SJSA1 (cell line): ENCODE data around the gene HES3. TPM values are rescaled to one million over a fixed set of nuclear protein-coding genes. Genes with fewer than 3 reads are reported as not detected.

Experiments used
- DNase-seq, 2 experiments: peaks; one replicate each; pipeline ENCODE4 v3.0.0-alpha.2; 2015 to 2020; ENCODE audit warnings: low spot score in 2 of 2, low read depth in 1 of 2
- H3K27ac ChIP-seq: fragments of 250-450 bp; sonication (Bioruptor Pico); 2 replicates; pipeline ENCODE4 v1.5.1; 2020; ENCODE audit warnings: mild to moderate bottlenecking, moderate library complexity
- H3K27me3 ChIP-seq: fragments of 250-450 bp; sonication (Bioruptor Pico); replicated peaks from 2 replicates; pipeline ENCODE4 v1.5.1; 2020; ENCODE audit warnings: mild to moderate bottlenecking, moderate library complexity
- H3K36me3 ChIP-seq: fragments of 250-450 bp; sonication (Bioruptor Pico); 2 replicates; pipeline ENCODE4 v1.5.1; 2020; ENCODE audit warnings: mild to moderate bottlenecking
- H3K4me1 ChIP-seq: fragments of 250-450 bp; sonication (Bioruptor Pico); replicated peaks from 2 replicates; pipeline ENCODE4 v1.6.1; 2021; ENCODE audit warnings: mild to moderate bottlenecking
- H3K4me3 ChIP-seq: fragments of 250-450 bp; sonication (Bioruptor Pico); 2 replicates; pipeline ENCODE4 v1.5.1; 2020; ENCODE audit warnings: mild to moderate bottlenecking
- H3K9me3 ChIP-seq: fragments of 250-450 bp; sonication (Bioruptor Pico); replicated peaks from 2 replicates; pipeline ENCODE4 v1.5.1; 2020; ENCODE audit warnings: mild to moderate bottlenecking
- total RNA-seq: library from RNA; depleted of rRNA; stranded (reverse); fragments of >200 nt; shearing (Covaris generic); gene quantifications from 2 replicates; pipeline ENCODE4 v1.2.3, GENCODE V29; 2014

HES3 gene
- total RNA-seq, 1 experiment from 2014 or later, result not detected

GRCh38 chr1:6279066-6279465, 35.1 kb downstream of the HES3 start:
- no peaks in the 10 kb centered on the region for H3K27me3 ChIP-seq
- H3K36me3 ChIP-seq, result peaks cover under 1% of the 10 kb centered on the region; the same call in 1 of the 2 replicates
- H3K27ac ChIP-seq, result no peak overlapping the region
- no peak overlapping the region for H3K4me3 ChIP-seq
- no peaks in the 10 kb centered on the region for H3K9me3 ChIP-seq
- H3K4me1 ChIP-seq, result no peaks in the 10 kb centered on the region
- DNase-seq, result no peak

DNA sequence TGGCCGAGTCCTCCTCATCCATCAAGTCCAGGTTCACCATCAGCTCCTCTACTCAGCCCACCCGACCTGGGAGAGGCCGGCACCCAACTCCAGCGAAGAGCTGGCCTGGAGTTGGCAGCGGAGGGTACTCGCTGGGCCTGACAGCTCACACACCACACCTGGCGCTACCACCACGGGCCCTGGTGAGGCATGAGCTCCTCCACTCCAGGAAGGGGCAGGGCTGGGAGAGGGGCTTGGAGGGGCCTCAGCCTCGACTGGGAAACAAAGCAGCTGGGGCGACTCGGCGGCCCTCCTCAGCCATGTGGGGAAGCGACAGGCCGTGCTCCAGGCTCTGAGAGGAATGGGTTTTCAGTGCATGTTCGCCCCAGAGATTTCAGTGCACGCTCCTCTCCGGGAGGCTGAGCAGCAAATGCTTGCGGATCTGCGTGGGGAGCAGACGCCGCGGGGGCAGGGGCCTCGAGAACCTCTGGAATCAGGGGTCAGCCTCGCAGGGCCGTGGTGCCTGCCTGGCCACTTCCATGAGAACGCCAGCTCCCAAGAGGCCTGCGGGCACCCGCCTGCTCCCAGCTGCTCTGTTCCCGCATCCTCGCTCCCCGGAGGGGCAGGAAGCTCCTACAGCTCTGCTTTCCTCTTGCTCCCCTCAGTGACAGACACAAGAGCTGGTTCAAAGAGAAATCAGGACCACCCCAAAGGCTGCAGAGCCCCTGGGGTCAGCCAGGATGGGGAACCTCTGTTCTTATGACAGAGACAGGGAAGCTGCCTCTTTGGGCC, 35.8 kb downstream of the HES3 start:
- no peaks in the 10 kb centered on the region for H3K9me3 ChIP-seq
- H3K4me1 ChIP-seq, result no peaks in the 10 kb centered on the region
- no peak overlapping the region for H3K27ac ChIP-seq
- H3K36me3 ChIP-seq, result no peaks in the 10 kb centered on the region
- no peaks in the 10 kb centered on the region for H3K27me3 ChIP-seq
- DNase-seq, result no peak
- H3K4me3 ChIP-seq, result no peak overlapping the region

- no peaks in the 10 kb centered on the region for H3K9me3 ChIP-seq
- DNase-seq, result no peak
- no peaks in the 10 kb centered on the region for H3K36me3 ChIP-seq
- H3K27me3 ChIP-seq, result no peaks in the 10 kb centered on the region
- H3K27ac ChIP-seq, result no peak overlapping the region
- no peaks in the 10 kb centered on the region for H3K4me1 ChIP-seq
- H3K4me3 ChIP-seq, result no peak overlapping the region
Measured at GRCh38 chr1:6280761-6281451, 36.9 kb downstream of the HES3 start.

- no peak overlapping the region for H3K4me3 ChIP-seq
- no peaks in the 10 kb centered on the region for H3K27me3 ChIP-seq
- DNase-seq, result no peak
- H3K36me3 ChIP-seq, result no peaks in the 10 kb centered on the region
- H3K4me1 ChIP-seq, result no peaks in the 10 kb centered on the region
- no peaks in the 10 kb centered on the region for H3K9me3 ChIP-seq
- H3K27ac ChIP-seq, result no peak overlapping the region
Measured at GRCh38 chr1:6281511-6282402, 37.8 kb downstream of the HES3 start.

DNA sequence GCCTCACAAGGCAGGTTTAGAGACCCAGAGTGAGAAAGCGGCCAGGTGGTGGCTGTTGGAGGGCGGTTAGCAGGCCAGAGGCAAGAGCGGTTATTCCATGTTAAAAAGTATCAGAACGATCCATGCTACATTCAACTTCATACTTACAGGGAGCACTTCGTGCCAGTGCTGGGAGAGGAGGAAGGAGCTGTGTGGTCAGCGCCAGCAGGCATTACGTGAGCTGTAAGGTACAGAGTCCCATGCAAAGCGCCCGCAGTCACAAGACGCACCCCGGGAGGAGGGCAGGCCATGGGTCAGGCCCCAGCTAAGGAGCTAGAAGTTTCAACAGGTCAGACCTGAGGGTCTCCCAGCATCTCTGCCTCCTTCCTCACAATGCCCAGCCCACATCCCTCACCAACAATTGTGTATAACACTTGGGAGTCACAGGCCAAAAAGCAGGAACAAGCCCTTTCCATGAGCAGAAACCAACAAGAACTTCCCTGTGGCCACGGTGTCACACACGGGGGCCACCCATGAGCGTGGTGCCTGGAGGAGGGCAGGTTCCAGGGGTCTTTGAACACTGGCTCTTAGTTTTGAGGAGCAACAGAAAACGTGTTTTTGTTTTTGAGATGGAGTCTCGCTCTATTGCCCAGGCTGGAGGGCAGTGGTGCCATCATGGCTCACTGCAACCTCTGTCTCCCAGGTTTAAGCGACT, 38.7 kb downstream of the HES3 start:
- no peaks in the 10 kb centered on the region for H3K4me1 ChIP-seq
- H3K27me3 ChIP-seq, result no peaks in the 10 kb centered on the region
- no peaks in the 10 kb centered on the region for H3K9me3 ChIP-seq
- H3K36me3 ChIP-seq, result no peaks in the 10 kb centered on the region
- H3K27ac ChIP-seq, result no peak overlapping the region
- no peak overlapping the region for H3K4me3 ChIP-seq
- no peak for DNase-seq

DNA sequence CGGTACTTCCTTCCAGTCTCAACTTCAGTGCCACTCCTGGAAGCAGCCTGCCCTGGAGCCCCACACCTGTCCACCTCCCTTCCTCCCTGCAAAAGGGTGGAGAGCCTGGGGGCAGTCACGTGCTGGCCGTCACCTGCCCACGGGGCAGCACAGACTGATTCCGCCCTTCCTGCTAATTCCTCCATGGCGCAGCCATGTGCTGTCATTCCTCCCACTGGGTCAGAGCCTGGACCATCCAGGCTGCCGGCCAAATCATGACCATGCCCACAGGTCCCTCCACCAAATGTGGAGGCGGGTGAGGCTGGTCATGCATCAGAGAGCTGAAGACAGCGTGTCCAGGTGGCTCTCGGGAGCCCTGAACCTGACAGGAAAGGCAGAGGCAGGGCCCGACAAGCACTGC, 41.4 kb downstream of the HES3 start:
- H3K27me3 ChIP-seq, result no peaks in the 10 kb centered on the region
- H3K36me3 ChIP-seq, result no peaks in the 10 kb centered on the region
- no peaks in the 10 kb centered on the region for H3K4me1 ChIP-seq
- no peak overlapping the region for H3K27ac ChIP-seq
- H3K4me3 ChIP-seq, result no peak overlapping the region
- H3K9me3 ChIP-seq, result no peaks in the 10 kb centered on the region
- no peak for DNase-seq

GRCh38 chr1:6286266-6286665, 42.3 kb downstream of the HES3 start:
- no peaks in the 10 kb centered on the region for H3K36me3 ChIP-seq
- no peak overlapping the region for H3K4me3 ChIP-seq

DNA sequence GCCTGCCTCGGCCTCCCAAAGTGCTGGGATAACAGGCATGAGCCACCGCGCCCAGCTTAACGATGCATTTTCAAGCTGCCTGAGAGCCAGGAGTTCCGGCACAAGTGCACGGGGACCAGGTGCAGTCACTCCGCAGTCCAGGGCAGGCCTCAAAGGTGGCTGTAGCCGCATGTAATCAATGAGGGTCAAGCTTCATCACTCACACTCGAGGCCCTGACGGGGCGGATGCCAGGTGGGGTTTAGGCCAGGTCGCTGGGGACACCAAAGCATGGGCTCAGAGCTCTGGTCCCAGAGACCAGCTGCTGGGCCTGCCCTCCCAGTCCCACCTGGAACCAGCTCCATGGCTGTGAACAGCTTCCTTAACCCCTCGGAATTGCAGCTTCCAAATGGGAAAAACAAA, 43.0 kb downstream of the HES3 start:
- Histone ChIP-seq H3K9me3 (no peaks in the 10 kb centered on the region), H3K4me3 (no peak overlapping the region), H3K4me1 (no peaks in the 10 kb centered on the region), H3K27me3 (no peaks in the 10 kb centered on the region), H3K27ac (no peak overlapping the region), H3K36me3 (no peaks in the 10 kb centered on the region)
- DNase-seq, result no peak

More at GRCh38 chr1:6286266-6286665, 42.3 kb downstream of the HES3 start:
- Histone ChIP-seq H3K9me3 (no peaks in the 10 kb centered on the region), H3K4me1 (no peaks in the 10 kb centered on the region), H3K27me3 (no peaks in the 10 kb centered on the region), H3K27ac (no peak overlapping the region)
- no peak for DNase-seq

DNA sequence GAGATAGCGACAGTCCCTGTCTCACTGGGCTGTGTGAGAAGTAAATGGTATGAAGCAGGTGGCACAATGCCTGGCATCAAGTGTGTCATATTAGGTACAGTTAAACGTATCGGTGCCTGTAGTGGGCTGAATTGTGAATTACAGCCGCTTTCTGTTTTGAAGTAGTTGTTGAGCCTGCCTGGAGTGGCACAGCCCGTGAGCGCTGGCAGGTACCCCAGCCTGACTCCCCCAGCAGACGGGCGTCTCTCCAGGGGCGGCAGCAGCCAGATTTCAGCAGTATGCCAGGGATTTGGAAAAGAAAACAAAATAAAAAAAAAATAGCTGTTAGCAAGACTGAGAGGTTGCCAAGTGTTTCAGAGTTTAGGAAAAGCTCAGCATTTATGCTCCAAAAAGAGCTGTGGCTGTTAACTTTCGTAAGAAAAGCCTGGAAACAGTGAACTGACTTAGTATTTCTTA, 43.5 kb downstream of the HES3 start:
- Histone ChIP-seq H3K4me1 (no peaks in the 10 kb centered on the region), H3K9me3 (no peaks in the 10 kb centered on the region), H3K27me3 (no peaks in the 10 kb centered on the region), H3K36me3 (no peaks in the 10 kb centered on the region), H3K4me3 (no peak overlapping the region), H3K27ac (no peak overlapping the region)
- DNase-seq, result no peak

DNA sequence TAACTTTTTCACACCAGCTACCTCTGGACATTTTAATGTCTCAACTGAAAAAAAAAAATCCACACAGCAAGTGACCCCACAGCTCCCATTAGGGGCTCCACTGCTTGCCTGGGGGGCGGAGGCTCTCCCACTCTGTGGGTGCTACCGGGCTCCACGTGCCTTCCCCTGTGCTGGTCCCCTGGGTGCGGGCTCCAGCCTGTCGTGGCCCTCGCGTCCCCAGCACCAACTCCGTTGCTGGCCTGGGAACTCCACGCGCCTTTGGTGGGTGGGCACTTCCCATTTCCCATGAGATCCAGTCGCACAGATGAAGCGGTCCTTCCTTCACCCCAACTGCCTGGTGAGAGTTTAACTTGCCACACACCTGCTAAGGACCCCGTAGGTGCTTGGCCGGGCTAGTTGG, 44.0 kb downstream of the HES3 start:
- H3K9me3 ChIP-seq, result no peaks in the 10 kb centered on the region
- no peaks in the 10 kb centered on the region for H3K4me1 ChIP-seq
- no peak overlapping the region for H3K4me3 ChIP-seq
- H3K27me3 ChIP-seq, result no peaks in the 10 kb centered on the region
- no peak for DNase-seq
- H3K36me3 ChIP-seq, result no peaks in the 10 kb centered on the region
- no peak overlapping the region for H3K27ac ChIP-seq

GRCh38 chr1:6288665-6289064, 44.7 kb downstream of the HES3 start:
- Histone ChIP-seq H3K4me1 (no peaks in the 10 kb centered on the region; the same call in 1 of the 2 replicates), H3K36me3 (peaks cover 6% of the 10 kb centered on the region; the same call in 1 of the 2 replicates), H3K9me3 (no peaks in the 10 kb centered on the region), H3K4me3 (no peak overlapping the region), H3K27ac (no peak overlapping the region), H3K27me3 (no peaks in the 10 kb centered on the region)
- no peak for DNase-seq

DNA sequence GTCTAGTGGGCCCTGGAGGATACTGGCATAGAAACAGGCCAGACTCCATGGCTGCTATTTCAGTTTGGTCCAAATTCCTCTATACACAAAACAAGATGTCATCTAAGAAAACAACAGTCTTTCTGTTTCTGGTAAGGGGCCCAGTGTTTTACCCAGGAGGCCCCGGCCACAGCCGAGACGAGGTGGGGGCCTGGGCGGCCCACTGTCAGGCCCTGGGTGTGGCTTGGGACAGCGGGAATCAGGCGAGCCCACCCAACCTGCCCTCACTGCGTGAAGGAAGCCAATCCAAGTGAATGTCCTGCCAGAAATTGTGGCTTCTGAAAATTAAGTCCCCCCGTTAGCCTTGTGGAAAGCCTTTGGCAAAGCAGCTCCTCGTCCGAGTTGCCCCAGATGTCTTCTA, 48.1 kb downstream of the HES3 start:
- Histone ChIP-seq H3K36me3 (peaks cover 13% of the 10 kb centered on the region; the same call in 1 of the 2 replicates), H3K4me3 (no peak overlapping the region), H3K9me3 (no peaks in the 10 kb centered on the region), H3K4me1 (peaks cover 16% of the 10 kb centered on the region), H3K27ac (no peak overlapping the region), H3K27me3 (no peaks in the 10 kb centered on the region)
- no peak for DNase-seq
